CD14-positive monocyte (primary cell): Measurements from ENCODE around the gene TOM1L2. TPM values are rescaled to one million over a fixed set of nuclear protein-coding genes. Genes with fewer than 3 reads are reported as not detected.
A peak's percentile ranks its signal among the peaks of the same experiment; 100 is the strongest.

Experiments used
- DNase-seq, 3 donors: peaks; one replicate each; pipeline ENCODE4 v3.0.0-alpha.2; 2011 to 2022
- H2AFZ ChIP-seq: 2 replicates; pipeline ENCODE4 v1.6.0; 2012; ENCODE audit warnings: mild to moderate bottlenecking, low read depth, low read length, inconsistent platforms; ENCODE audit not compliant: insufficient read depth, poor library complexity, severe bottlenecking
- H3K27ac ChIP-seq, 2 donors: 1 replicate in 1 of 2; 2 replicates in 1 of 2; pipeline ENCODE4 v1.5.1; 2012 to 2013; ENCODE audit warnings: low read length in 2 of 2, control low read depth in 1 of 2, inconsistent platforms in 1 of 2, low read depth in 1 of 2, mild to moderate bottlenecking in 1 of 2
- H3K27me3 ChIP-seq, 2 donors: one replicate each; pipeline versions ENCODE4 v1.6.0 to v1.6.1; 2011 to 2013; ENCODE audit warnings: low read length in 2 of 2; ENCODE audit not compliant: control insufficient read depth in 2 of 2, insufficient read depth in 2 of 2
- H3K36me3 ChIP-seq, 2 donors: replicated peaks in 1 of 2; 1 replicate in 1 of 2; 2 replicates in 1 of 2; pipeline versions ENCODE4 v1.5.1 to v1.6.1; 2012 to 2013; ENCODE audit warnings: low read length in 2 of 2, control low read depth in 1 of 2, inconsistent platforms in 1 of 2, mild to moderate bottlenecking in 1 of 2; ENCODE audit not compliant: insufficient read depth in 2 of 2, control insufficient read depth in 1 of 2
- H3K4me1 ChIP-seq, 2 donors: 1 replicate in 1 of 2; 2 replicates in 1 of 2; pipeline versions ENCODE4 v1.5.1 to v1.6.1; 2012 to 2013; ENCODE audit warnings: low read length in 2 of 2, control low read depth in 1 of 2, inconsistent platforms in 1 of 2, mild to moderate bottlenecking in 1 of 2, moderate library complexity in 1 of 2; ENCODE audit not compliant: insufficient read depth in 2 of 2, control insufficient read depth in 1 of 2
- H3K4me2 ChIP-seq: replicated peaks from 2 replicates; pipeline ENCODE3; 2012; ENCODE audit warnings: low read length, moderate library complexity, mild to moderate bottlenecking; ENCODE audit not compliant: poor library complexity, severe bottlenecking; ENCODE audit errors: extremely low read depth
- H3K4me3 ChIP-seq, 3 experiments: fragments of 200-600 bp in 1 of 3; sonication (generic) in 1 of 3; replicated peaks in 1 of 3; 1 replicate in 2 of 3; 2 replicates in 1 of 3; pipeline ENCODE4 v1.5.1; 2011 to 2013; ENCODE audit warnings: low read length in 3 of 3, mild to moderate bottlenecking in 3 of 3, control low read depth in 2 of 3, low read depth in 2 of 3, inconsistent platforms in 1 of 3, moderate library complexity in 1 of 3
- H3K79me2 ChIP-seq: 2 replicates; pipeline ENCODE4 v1.6.0; 2012; ENCODE audit warnings: mild to moderate bottlenecking, control low read depth, inconsistent platforms, low read length, moderate library complexity; ENCODE audit not compliant: insufficient read depth
- H3K9ac ChIP-seq: 2 replicates; pipeline ENCODE4 v1.6.0; 2017; ENCODE audit warnings: low read length, mild to moderate bottlenecking; ENCODE audit not compliant: insufficient read depth, poor library complexity, severe bottlenecking
- H3K9me3 ChIP-seq, 2 donors: replicated peaks in 1 of 2; 1 replicate in 1 of 2; 2 replicates in 1 of 2; pipeline versions ENCODE4 v1.5.1 to v1.6.1; 2012 to 2013; ENCODE audit warnings: low read length in 2 of 2, control low read depth in 1 of 2; ENCODE audit not compliant: control insufficient read depth in 1 of 2, insufficient read depth in 1 of 2
- H4K20me1 ChIP-seq: 2 replicates; pipeline ENCODE4 v1.6.0; 2012; ENCODE audit warnings: mild to moderate bottlenecking, low read length, control low read depth, moderate library complexity; ENCODE audit not compliant: insufficient read depth
- H3K27ac Mint-ChIP-seq, 7 donors: one replicate each; pipeline ENCODE4 v1.8.0; 2020; ENCODE audit warnings: mild to moderate bottlenecking in 7 of 7, mixed read lengths in 7 of 7, moderate library complexity in 6 of 7, inconsistent platforms in 2 of 7
- H3K27me3 Mint-ChIP-seq, 3 donors: one replicate each; pipeline ENCODE4 v1.8.0; 2021 to 2022; ENCODE audit warnings: low read depth in 3 of 3, mild to moderate bottlenecking in 3 of 3, mixed read lengths in 3 of 3, moderate library complexity in 3 of 3, inconsistent platforms in 1 of 3
- H3K36me3 Mint-ChIP-seq, 2 donors: one replicate each; pipeline ENCODE4 v1.8.0; 2020; ENCODE audit warnings: mixed read lengths in 2 of 2, inconsistent platforms in 1 of 2, mild to moderate bottlenecking in 1 of 2
- H3K4me1 Mint-ChIP-seq: one replicate; pipeline ENCODE4 v1.8.0; 2020; ENCODE audit warnings: mild to moderate bottlenecking, mixed read lengths
- H3K4me3 Mint-ChIP-seq, 2 donors: one replicate each; pipeline ENCODE4 v1.8.0; 2020; ENCODE audit warnings: mild to moderate bottlenecking in 2 of 2, mixed read lengths in 2 of 2, moderate library complexity in 1 of 2
- H3K9me3 Mint-ChIP-seq, 7 donors: one replicate each; pipeline ENCODE4 v1.8.0; 2020 to 2022; ENCODE audit warnings: mixed read lengths in 7 of 7, mild to moderate bottlenecking in 6 of 7, moderate library complexity in 6 of 7, inconsistent platforms in 2 of 7
- WGBS: methylation state at CpG from one replicate; pipeline ENCODE4 v1.1.5; 2013; ENCODE audit warnings: missing lambda C conversion rate; ENCODE audit not compliant: insufficient coverage; 5-methylcytosine and 5-hydroxymethylcytosine counted together
- intact Hi-C, 2 donors: fragments of 100-400 bp; cut with micrococcal nuclease; formaldehyde crosslinking; loops; one replicate each; pipeline versions ENCODE4 v1.15.0 to v1.15.1; 2023
- polyA plus RNA-seq, 3 donors: library from polyadenylated mRNA; depleted of rRNA in 1 of 3; unstranded in 2 of 3; stranded (reverse) in 1 of 3; fragments of 300-500 nt in 2 of 3; fragments of >200 nt in 1 of 3; fragmentation: Illumina TruSeq in 2 of 3; gene quantifications; 1 replicate in 2 of 3; 2 replicates in 1 of 3; pipeline ENCODE4 v1.2.3, GENCODE V29; 2012 to 2021
- TF ChIP-seq, protein P1 (sequence below): fragments of 200-600 bp; IDR thresholded peaks from one replicate; pipeline ENCODE4 v1.8.0; 2022; ENCODE audit warnings: antibody characterized with exemption, mild to moderate bottlenecking

The TOM1L2 gene
- polyA plus RNA-seq, 3 donors = 1.7 to 28.2 (median 2.8) TPM

DNA sequence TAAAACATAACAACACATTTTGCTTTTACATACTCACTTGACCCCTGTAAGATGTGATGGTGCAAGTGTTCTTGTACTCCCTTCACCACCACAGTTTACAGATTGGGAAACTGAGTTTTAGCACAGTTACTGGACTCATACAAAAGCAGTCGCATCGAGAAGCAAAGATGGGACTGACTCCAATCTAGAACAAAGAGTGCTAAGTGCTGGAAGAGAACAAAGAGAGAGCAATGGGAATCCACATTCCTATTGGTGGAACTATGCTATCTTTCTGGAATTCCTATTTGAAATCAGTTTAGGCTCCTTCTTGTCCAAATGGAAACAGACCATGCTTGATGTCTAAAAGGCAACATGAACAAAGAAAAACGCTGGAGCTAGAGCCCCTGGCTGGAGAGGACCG, 9.1 kb downstream of the TOM1L2 start:
- Histone ChIP-seq H4K20me1 (peaks cover 57% of the 10 kb centered on the region), H3K4me3 (no peak overlapping the region), H3K27me3 (no peaks in the 10 kb centered on the region), H2AFZ (no peak overlapping the region), H3K9me3 (no peaks in the 10 kb centered on the region), H3K9ac (no peak overlapping the region), H3K4me2 (no peak overlapping the region), H3K36me3 (peaks cover 0 to 5% of the 10 kb centered on the region in 2 donors), H3K79me2 (peaks cover 76% of the 10 kb centered on the region), H3K27ac (no peak overlapping the region), H3K4me1 (peaks cover 17 to 23% of the 10 kb centered on the region in 2 donors)
- no peak for DNase-seq
- Mint-ChIP-seq H3K36me3 (peaks cover 14 to 15% of the 10 kb centered on the region in 2 donors), H3K9me3 (no peaks in the 10 kb centered on the region), H3K4me1 (peaks cover 35% of the 10 kb centered on the region), H3K4me3 (no peak overlapping the region), H3K27me3 (peaks cover 1% of the 10 kb centered on the region in 3 donors), H3K27ac (peak overlapping the region in 1 of 7 donors; percentile 55)
- 93% methylated on average over 2 of the region's 4 CpGs for WGBS
- intact Hi-C loops = no loop called here
- TF ChIP-seq, protein P1, sequence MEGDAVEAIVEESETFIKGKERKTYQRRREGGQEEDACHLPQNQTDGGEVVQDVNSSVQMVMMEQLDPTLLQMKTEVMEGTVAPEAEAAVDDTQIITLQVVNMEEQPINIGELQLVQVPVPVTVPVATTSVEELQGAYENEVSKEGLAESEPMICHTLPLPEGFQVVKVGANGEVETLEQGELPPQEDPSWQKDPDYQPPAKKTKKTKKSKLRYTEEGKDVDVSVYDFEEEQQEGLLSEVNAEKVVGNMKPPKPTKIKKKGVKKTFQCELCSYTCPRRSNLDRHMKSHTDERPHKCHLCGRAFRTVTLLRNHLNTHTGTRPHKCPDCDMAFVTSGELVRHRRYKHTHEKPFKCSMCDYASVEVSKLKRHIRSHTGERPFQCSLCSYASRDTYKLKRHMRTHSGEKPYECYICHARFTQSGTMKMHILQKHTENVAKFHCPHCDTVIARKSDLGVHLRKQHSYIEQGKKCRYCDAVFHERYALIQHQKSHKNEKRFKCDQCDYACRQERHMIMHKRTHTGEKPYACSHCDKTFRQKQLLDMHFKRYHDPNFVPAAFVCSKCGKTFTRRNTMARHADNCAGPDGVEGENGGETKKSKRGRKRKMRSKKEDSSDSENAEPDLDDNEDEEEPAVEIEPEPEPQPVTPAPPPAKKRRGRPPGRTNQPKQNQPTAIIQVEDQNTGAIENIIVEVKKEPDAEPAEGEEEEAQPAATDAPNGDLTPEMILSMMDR = no peak

DNA sequence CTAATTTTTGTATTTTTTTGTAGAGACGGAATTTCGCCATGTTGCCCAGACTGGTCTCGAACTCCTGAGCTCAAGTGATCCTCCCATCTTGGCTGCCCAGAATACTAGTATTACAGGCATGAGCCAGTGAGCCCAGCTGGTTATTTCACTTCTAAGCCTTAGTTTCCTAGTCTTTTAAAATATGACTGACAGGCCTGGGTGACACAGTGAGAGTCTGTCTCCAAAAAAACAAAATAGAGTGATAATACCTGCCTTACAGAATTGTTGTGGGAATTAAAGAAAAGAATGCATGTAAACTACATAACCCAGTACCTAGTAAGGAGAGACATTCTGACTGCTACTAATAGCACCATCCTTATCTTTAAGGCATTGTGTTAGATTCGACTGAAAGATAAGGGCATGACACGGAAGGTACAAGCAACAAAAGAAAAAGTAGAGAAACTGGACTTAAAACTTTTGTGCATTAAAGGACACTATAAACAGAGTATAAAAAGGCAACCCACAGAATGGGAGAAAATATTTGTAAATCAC, 11.6 kb downstream of the TOM1L2 start:
- peaks cover 0 to 9% of the 10 kb centered on the region in 2 donors for H3K36me3 ChIP-seq
- H3K27me3 ChIP-seq = no peaks in the 10 kb centered on the region
- H4K20me1 ChIP-seq = peaks cover 49% of the 10 kb centered on the region
- WGBS = 100% methylated on average over 3 of the region's 5 CpGs
- H3K4me2 ChIP-seq = no peak overlapping the region
- Mint-ChIP-seq H3K4me3 (no peak overlapping the region), H3K27me3 (peaks cover 1% of the 10 kb centered on the region in 3 donors), H3K4me1 (peaks cover 40% of the 10 kb centered on the region), H3K27ac (peak overlapping the region in 2 of 7 donors; percentile 73 to 96), H3K9me3 (peaks cover 0 to 3% (median 0%) of the 10 kb centered on the region in 7 donors), H3K36me3 (peaks cover 18 to 20% of the 10 kb centered on the region in 2 donors)
- H2AFZ ChIP-seq = no peak overlapping the region
- intact Hi-C loops = no loop called here
- peaks cover 0 to 4% of the 10 kb centered on the region in 2 donors for H3K9me3 ChIP-seq
- peak overlapping the region in 1 of 2 donors; percentile 80 for H3K27ac ChIP-seq
- TF ChIP-seq, protein P1 = no peak
- H3K4me1 ChIP-seq = peaks cover 21 to 29% of the 10 kb centered on the region in 2 donors
- no peak for DNase-seq
- no peak overlapping the region for H3K4me3 ChIP-seq
- H3K9ac ChIP-seq = no peak overlapping the region
- H3K79me2 ChIP-seq = peaks cover 72% of the 10 kb centered on the region
